Measurements from ENCODE around the gene PTPRQ.
"Not testable (repeated sequence)": the region's sequence is repeated elsewhere in the genome, so short reads cannot be mapped to it uniquely, and the experiment has no call there.

The PTPRQ gene

GRCh38 chr12:80461851-80462250, 17.8 kb downstream of the PTPRQ start:
- not testable (repeated sequence) for H3K27ac ChIP-seq, H3K4me3 ChIP-seq

- H3K4me3 ChIP-seq = no peak overlapping the region
Measured at GRCh38 chr12:80469681-80470080, 25.6 kb downstream of the PTPRQ start.

GRCh38 chr12:80470403-80470802, 26.4 kb downstream of the PTPRQ start:
- H3K27ac ChIP-seq = no peak overlapping the region
- H3K4me3 ChIP-seq = no peak overlapping the region

More at GRCh38 chr12:80469681-80470080, 25.6 kb downstream of the PTPRQ start:
- H3K27ac ChIP-seq = no peak overlapping the region

GRCh38 chr12:80472236-80472635, 28.2 kb downstream of the PTPRQ start:
- no peak overlapping the region for H3K4me3 ChIP-seq
- no peak overlapping the region for H3K27ac ChIP-seq

GRCh38 chr12:80472911-80473500, 29.0 kb downstream of the PTPRQ start:
- Histone ChIP-seq H3K27ac (no peak overlapping the region), H3K4me3 (no peak overlapping the region)

GRCh38 chr12:80477521-80478145, 33.6 kb downstream of the PTPRQ start:
- not testable (repeated sequence) for H3K4me3 ChIP-seq, H3K27ac ChIP-seq

GRCh38 chr12:80484746-80485145, 40.7 kb downstream of the PTPRQ start:
- H3K4me3 ChIP-seq = no peak overlapping the region
- H3K27ac ChIP-seq = no peak overlapping the region

- H3K4me3 ChIP-seq = no peak overlapping the region
- no peak overlapping the region for H3K27ac ChIP-seq
Measured at GRCh38 chr12:80485222-80485987, 41.4 kb downstream of the PTPRQ start.

- Histone ChIP-seq H3K27ac (no peak overlapping the region), H3K4me3 (no peak overlapping the region)
Measured at GRCh38 chr12:80490329-80490728, 46.3 kb downstream of the PTPRQ start.

GRCh38 chr12:80491166-80491565, 47.1 kb downstream of the PTPRQ start:
- H3K4me3 ChIP-seq = no peak overlapping the region
- H3K27ac ChIP-seq = no peak overlapping the region

GRCh38 chr12:80493466-80493865, 49.4 kb downstream of the PTPRQ start:
- Histone ChIP-seq H3K4me3 (no peak overlapping the region), H3K27ac (no peak overlapping the region)

GRCh38 chr12:80494836-80495235, 50.8 kb downstream of the PTPRQ start:
- no peak overlapping the region for H3K27ac ChIP-seq
- no peak overlapping the region for H3K4me3 ChIP-seq

GRCh38 chr12:80498059-80498728, 54.2 kb downstream of the PTPRQ start:
- H3K4me3 ChIP-seq = no peak overlapping the region
- H3K27ac ChIP-seq = no peak overlapping the region

- H3K4me3 ChIP-seq = no peak overlapping the region
- no peak overlapping the region for H3K27ac ChIP-seq
Measured at GRCh38 chr12:80504389-80505163, 60.5 kb downstream of the PTPRQ start.

- H3K27ac ChIP-seq = peak overlapping the region in 1 of 21 experiments; percentile 8
- H3K4me3 ChIP-seq = no peak overlapping the region
Measured at GRCh38 chr12:80509781-80510556, 65.9 kb downstream of the PTPRQ start.

- Histone ChIP-seq H3K4me3 (no peak overlapping the region), H3K27ac (no peak overlapping the region)
Measured at GRCh38 chr12:80512781-80513180, 68.7 kb downstream of the PTPRQ start.

GRCh38 chr12:80513211-80513610, 69.2 kb downstream of the PTPRQ start:
- no peak overlapping the region for H3K4me3 ChIP-seq
- no peak overlapping the region for H3K27ac ChIP-seq

- no peak overlapping the region for H3K4me3 ChIP-seq
- no peak overlapping the region for H3K27ac ChIP-seq
Measured at GRCh38 chr12:80517655-80518054, 73.6 kb downstream of the PTPRQ start.

GRCh38 chr12:80531646-80532045, 87.6 kb downstream of the PTPRQ start:
- Histone ChIP-seq H3K4me3 (no peak overlapping the region), H3K27ac (no peak overlapping the region)
